Measurements from ENCODE around the gene C1QTNF9.

DNA sequence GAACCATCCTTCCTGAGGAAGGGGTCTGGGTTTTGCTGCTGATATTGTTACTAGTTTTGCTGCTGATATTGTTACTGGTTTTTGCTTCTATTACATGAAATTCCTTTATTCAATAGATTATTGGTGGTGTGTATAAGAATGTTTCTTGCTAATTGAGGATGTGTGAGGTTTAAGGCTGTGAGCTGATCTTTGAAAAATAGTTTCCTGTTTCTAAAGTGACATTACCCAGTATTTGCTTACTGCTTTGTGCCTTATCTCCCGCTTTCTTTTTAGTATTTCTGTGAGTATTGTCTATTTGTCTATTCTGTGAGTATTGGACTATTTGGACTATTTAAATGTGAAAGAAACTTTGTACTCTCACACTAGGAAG lies 38.2 kb upstream of the C1QTNF9 start:
- TF ChIP-seq, protein P1, sequence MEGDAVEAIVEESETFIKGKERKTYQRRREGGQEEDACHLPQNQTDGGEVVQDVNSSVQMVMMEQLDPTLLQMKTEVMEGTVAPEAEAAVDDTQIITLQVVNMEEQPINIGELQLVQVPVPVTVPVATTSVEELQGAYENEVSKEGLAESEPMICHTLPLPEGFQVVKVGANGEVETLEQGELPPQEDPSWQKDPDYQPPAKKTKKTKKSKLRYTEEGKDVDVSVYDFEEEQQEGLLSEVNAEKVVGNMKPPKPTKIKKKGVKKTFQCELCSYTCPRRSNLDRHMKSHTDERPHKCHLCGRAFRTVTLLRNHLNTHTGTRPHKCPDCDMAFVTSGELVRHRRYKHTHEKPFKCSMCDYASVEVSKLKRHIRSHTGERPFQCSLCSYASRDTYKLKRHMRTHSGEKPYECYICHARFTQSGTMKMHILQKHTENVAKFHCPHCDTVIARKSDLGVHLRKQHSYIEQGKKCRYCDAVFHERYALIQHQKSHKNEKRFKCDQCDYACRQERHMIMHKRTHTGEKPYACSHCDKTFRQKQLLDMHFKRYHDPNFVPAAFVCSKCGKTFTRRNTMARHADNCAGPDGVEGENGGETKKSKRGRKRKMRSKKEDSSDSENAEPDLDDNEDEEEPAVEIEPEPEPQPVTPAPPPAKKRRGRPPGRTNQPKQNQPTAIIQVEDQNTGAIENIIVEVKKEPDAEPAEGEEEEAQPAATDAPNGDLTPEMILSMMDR (IDR thresholded peaks at IDR 0.05) = no peak
- TF ChIP-seq IRF2 (CRISPR knock-in tag; IDR thresholded peaks at IDR 0.05; ENCODE audit: borderline replicate concordance, low read depth) = no peak
- TF ChIP-seq RELA (CRISPR knock-in tag; IDR thresholded peaks at IDR 0.05; ENCODE audit: borderline replicate concordance) = no peak
- no peak for TF ChIP-seq ZNF219 (CRISPR knock-in tag; IDR thresholded peaks at IDR 0.05; ENCODE audit: borderline replicate concordance)
- TF ChIP-seq ZNF232 (CRISPR knock-in tag; IDR thresholded peaks at IDR 0.05) = no peak
- no peak for TF ChIP-seq ARID4B (CRISPR knock-in tag; IDR thresholded peaks at IDR 0.05; ENCODE audit: borderline replicate concordance)
- no peak for TF ChIP-seq FOXJ3 (CRISPR knock-in tag; IDR thresholded peaks at IDR 0.05; ENCODE audit: borderline replicate concordance)
- no peak for TF ChIP-seq SP1 (CRISPR knock-in tag; conservative IDR thresholded peaks at IDR 0.05)
- TF ChIP-seq ZBTB21 (CRISPR knock-in tag; IDR thresholded peaks at IDR 0.05; ENCODE audit: borderline replicate concordance) = no peak
- TF ChIP-seq, protein P2, sequence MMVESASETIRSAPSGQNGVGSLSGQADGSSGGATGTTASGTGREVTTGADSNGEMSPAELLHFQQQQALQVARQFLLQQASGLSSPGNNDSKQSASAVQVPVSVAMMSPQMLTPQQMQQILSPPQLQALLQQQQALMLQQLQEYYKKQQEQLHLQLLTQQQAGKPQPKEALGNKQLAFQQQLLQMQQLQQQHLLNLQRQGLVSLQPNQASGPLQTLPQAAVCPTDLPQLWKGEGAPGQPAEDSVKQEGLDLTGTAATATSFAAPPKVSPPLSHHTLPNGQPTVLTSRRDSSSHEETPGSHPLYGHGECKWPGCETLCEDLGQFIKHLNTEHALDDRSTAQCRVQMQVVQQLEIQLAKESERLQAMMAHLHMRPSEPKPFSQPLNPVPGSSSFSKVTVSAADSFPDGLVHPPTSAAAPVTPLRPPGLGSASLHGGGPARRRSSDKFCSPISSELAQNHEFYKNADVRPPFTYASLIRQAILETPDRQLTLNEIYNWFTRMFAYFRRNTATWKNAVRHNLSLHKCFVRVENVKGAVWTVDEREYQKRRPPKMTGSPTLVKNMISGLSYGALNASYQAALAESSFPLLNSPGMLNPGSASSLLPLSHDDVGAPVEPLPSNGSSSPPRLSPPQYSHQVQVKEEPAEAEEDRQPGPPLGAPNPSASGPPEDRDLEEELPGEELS (CRISPR knock-in tag; IDR thresholded peaks at IDR 0.05) = no peak
- no peak for TF ChIP-seq ZSCAN18 (CRISPR knock-in tag; IDR thresholded peaks at IDR 0.05)
- TF ChIP-seq CBFB (CRISPR knock-in tag; IDR thresholded peaks at IDR 0.05; ENCODE audit: low read depth) = no peak

All from WTC11 (cell line).